Activated CD4-positive, alpha-beta memory T cell treated with anti-CD3 and anti-CD28 coated beads for 36 hours (primary cell): Measurements from ENCODE around the gene RPL3. TPM values are rescaled to one million over a fixed set of nuclear protein-coding genes. Genes with fewer than 3 reads are reported as not detected.

Experiments used
- total RNA-seq, 2 experiments: library from RNA; stranded (reverse); gene quantifications; one replicate each; pipeline ENCODE4 v1.2.3, GENCODE V29; 2021

Gene RPL3
- total RNA-seq, 2 experiments from 2014 or later, result 2,986 to 3,013 TPM

Other genes with a start within 250 kb of the RPL3 start
- gene APOBEC3G, start 242.3 kb downstream of the RPL3 start, total RNA-seq, result 100 to 1,000 TPM; 106 to 108 TPM
- 10 to 100 TPM; 23.6 to 25.3 TPM for gene APOBEC3H, start 222.4 kb downstream of the RPL3 start, total RNA-seq
- 10 to 100 TPM; 35.7 to 37.7 TPM for gene CBX7, start 166.9 kb downstream of the RPL3 start, total RNA-seq
- gene PDGFB, start 74.6 kb downstream of the RPL3 start, total RNA-seq, result 10 to 100 TPM; 11.7 to 13.3 TPM
- not detected for gene SYNGR1, start 30.4 kb upstream of the RPL3 start, total RNA-seq
- gene TAB1, start 80.2 kb upstream of the RPL3 start, total RNA-seq, result 10 to 100 TPM; 17.2 to 21.1 TPM
- under 1 TPM in 1 of 2 experiments, not detected in 1; 0.05 TPM for gene MGAT3, start 137.4 kb upstream of the RPL3 start, total RNA-seq
- gene MIEF1, start 182.7 kb upstream of the RPL3 start, total RNA-seq, result 10 to 100 TPM; 40.3 to 43.1 TPM
- 100 to 1,000 TPM; 437 to 455 TPM for gene ATF4, start 200.9 kb upstream of the RPL3 start, total RNA-seq
- gene RPS19BP1, start 213.1 kb upstream of the RPL3 start, total RNA-seq, result 10 to 100 TPM; 65.2 to 67.5 TPM